Lung (tissue), 12 donors: Measurements from ENCODE around the gene KCNE4. TPM values are rescaled to one million over a fixed set of nuclear protein-coding genes. Genes with fewer than 3 reads are reported as not detected.
A peak's percentile ranks its signal among the peaks of the same experiment; 100 is the strongest.

Source experiments
- ATAC-seq: fragments of 200-7000 bp; cut with Tn5 transposase; one replicate; pipeline ENCODE4 v1.9.1; 2020; ENCODE audit warnings: moderate number of reproducible peaks; ENCODE audit not compliant: insufficient read depth, low FRiP score
- DNase-seq, 3 donors: peaks; one replicate each; pipeline ENCODE4 v3.0.0-alpha.2; 2013 to 2017
- H3K27ac ChIP-seq, 2 donors: one replicate each; pipeline ENCODE4 v1.5.1; 2013; ENCODE audit warnings: mild to moderate bottlenecking in 2 of 2, moderate library complexity in 2 of 2, control low read depth in 1 of 2, inconsistent platforms in 1 of 2, low read depth in 1 of 2, low read length in 1 of 2
- H3K27me3 ChIP-seq, 3 donors: one replicate each; pipeline ENCODE4 v1.5.1; 2013; ENCODE audit warnings: low read length in 2 of 3; ENCODE audit not compliant: control insufficient read depth in 3 of 3, insufficient read depth in 3 of 3
- H3K36me3 ChIP-seq, 4 donors: one replicate each; pipeline ENCODE4 v1.5.1; 2013; ENCODE audit warnings: low read length in 4 of 4, mild to moderate bottlenecking in 1 of 4, moderate library complexity in 1 of 4; ENCODE audit not compliant: control insufficient read depth in 4 of 4, insufficient read depth in 4 of 4
- H3K4me1 ChIP-seq, 5 donors: one replicate each; pipeline ENCODE4 v1.5.1; 2013; ENCODE audit warnings: low read length in 5 of 5, mild to moderate bottlenecking in 2 of 5, moderate library complexity in 1 of 5; ENCODE audit not compliant: control insufficient read depth in 5 of 5, insufficient read depth in 5 of 5
- H3K4me3 ChIP-seq: one replicate; pipeline ENCODE4 v1.5.1; 2013; ENCODE audit warnings: mild to moderate bottlenecking, control low read depth, moderate library complexity
- H3K9ac ChIP-seq, 2 donors: one replicate each; pipeline ENCODE4 v1.5.1; 2013; ENCODE audit warnings: low read length in 2 of 2, control low read depth in 1 of 2; ENCODE audit not compliant: insufficient read depth in 1 of 2
- H3K9me3 ChIP-seq, 4 donors: one replicate each; pipeline ENCODE4 v1.5.1; 2013; ENCODE audit warnings: low read length in 3 of 4, mild to moderate bottlenecking in 1 of 4, moderate library complexity in 1 of 4; ENCODE audit not compliant: control insufficient read depth in 4 of 4, insufficient read depth in 3 of 4
- WGBS, 2 donors: extraction: QIAGEN DNeasy Blood & Tissue Kit; methylation state at CpG; one replicate each; pipeline ENCODE4 v1.1.7; 2013; 5-methylcytosine and 5-hydroxymethylcytosine counted together
- polyA plus RNA-seq, 2 donors: library from polyadenylated mRNA; stranded (reverse); fragments of 200-250 nt; gene quantifications; one replicate each; pipeline ENCODE4 v1.2.1, GENCODE V29; 2013
- total RNA-seq, 2 donors: library from RNA; depleted of rRNA in 1 of 2; stranded (reverse); fragments of >200 nt in 1 of 2; gene quantifications; one replicate each; pipeline ENCODE4 v1.2.1, GENCODE V29; 2014 to 2021
- TF ChIP-seq, protein P1 (sequence below): IDR thresholded peaks from 2 replicates; pipeline ENCODE4 v1.5.1; 2012; ENCODE audit warnings: mild to moderate bottlenecking; ENCODE audit errors: control extremely low read depth, extremely low read depth
- donor health status: control.
- donor health status: control.
- donor health status: Bipolar disorder and iron deficiency.
- donor health status: healthy.
- donor health status: DM: yes; HTN: yes; CAD: no.

KCNE4 gene
- total and polyA plus RNA-seq, 4 donors, result 0.79 to 5.3 (median 1.0) TPM

- Histone ChIP-seq H3K36me3 (no peaks in the 10 kb centered on the region), H3K4me1 (no peaks in the 10 kb centered on the region), H3K9me3 (peaks cover 0 to 2% (median 0%) of the 10 kb centered on the region in 4 donors), H3K4me3 (no peak overlapping the region), H3K9ac (no peak overlapping the region), H3K27me3 (no peaks in the 10 kb centered on the region), H3K27ac (no peak overlapping the region)
- DNase-seq (no peak), ATAC-seq (no peak)
- 62 to 73% methylated on average over 2 of the region's 2 CpGs for WGBS, 2 donors
- TF ChIP-seq, protein P1, sequence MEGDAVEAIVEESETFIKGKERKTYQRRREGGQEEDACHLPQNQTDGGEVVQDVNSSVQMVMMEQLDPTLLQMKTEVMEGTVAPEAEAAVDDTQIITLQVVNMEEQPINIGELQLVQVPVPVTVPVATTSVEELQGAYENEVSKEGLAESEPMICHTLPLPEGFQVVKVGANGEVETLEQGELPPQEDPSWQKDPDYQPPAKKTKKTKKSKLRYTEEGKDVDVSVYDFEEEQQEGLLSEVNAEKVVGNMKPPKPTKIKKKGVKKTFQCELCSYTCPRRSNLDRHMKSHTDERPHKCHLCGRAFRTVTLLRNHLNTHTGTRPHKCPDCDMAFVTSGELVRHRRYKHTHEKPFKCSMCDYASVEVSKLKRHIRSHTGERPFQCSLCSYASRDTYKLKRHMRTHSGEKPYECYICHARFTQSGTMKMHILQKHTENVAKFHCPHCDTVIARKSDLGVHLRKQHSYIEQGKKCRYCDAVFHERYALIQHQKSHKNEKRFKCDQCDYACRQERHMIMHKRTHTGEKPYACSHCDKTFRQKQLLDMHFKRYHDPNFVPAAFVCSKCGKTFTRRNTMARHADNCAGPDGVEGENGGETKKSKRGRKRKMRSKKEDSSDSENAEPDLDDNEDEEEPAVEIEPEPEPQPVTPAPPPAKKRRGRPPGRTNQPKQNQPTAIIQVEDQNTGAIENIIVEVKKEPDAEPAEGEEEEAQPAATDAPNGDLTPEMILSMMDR, result no peak
These were observed 44.5 kb upstream of the KCNE4 start for GRCh38 chr2:223007531-223007930.

- TF ChIP-seq, protein P1, result no peak
- H3K4me3 ChIP-seq, result no peak overlapping the region
These were observed 43.8 kb upstream of the KCNE4 start for GRCh38 chr2:223008162-223008561.

DNA sequence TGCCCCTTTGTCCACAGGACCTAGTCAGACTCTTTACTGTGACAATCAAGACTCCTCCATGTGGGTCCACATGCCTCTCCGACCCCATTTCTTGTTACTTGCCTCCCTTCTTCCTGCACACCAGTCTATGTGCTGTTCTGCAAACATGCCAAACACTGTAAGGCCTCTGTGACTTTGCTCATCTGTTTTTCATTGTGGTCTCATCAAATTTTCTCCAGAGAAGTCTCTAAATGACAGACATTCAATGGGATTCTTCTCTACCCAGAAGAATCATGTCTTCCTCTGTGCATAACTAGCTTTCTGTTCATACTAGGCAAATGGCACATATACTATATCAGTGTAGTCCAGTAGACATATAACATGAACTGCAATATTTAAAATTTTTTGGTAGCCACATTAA is 43.0 kb upstream of the KCNE4 start:
- Histone ChIP-seq H3K9me3 (peaks cover 0 to 2% (median 0%) of the 10 kb centered on the region in 4 donors), H3K27ac (no peak overlapping the region), H3K27me3 (no peaks in the 10 kb centered on the region), H3K36me3 (no peaks in the 10 kb centered on the region), H3K9ac (no peak overlapping the region), H3K4me3 (no peak overlapping the region), H3K4me1 (no peaks in the 10 kb centered on the region)
- 88 to 90% methylated on average over 1 of the region's 1 CpG for WGBS, 2 donors
- no peak for ATAC-seq
- TF ChIP-seq, protein P1, result no peak
- DNase-seq, result no peak

More at GRCh38 chr2:223008162-223008561, 43.8 kb upstream of the KCNE4 start:
- ATAC-seq (no peak), DNase-seq (peak in 1 of 3 donors; percentile 13)
- Histone ChIP-seq H3K36me3 (no peaks in the 10 kb centered on the region), H3K27me3 (no peaks in the 10 kb centered on the region), H3K9ac (no peak overlapping the region), H3K9me3 (peaks cover 0 to 2% (median 0%) of the 10 kb centered on the region in 4 donors), H3K4me1 (no peaks in the 10 kb centered on the region), H3K27ac (no peak overlapping the region)
- WGBS, 2 donors, result 57 to 61% methylated on average over 6 of the region's 6 CpGs

DNA sequence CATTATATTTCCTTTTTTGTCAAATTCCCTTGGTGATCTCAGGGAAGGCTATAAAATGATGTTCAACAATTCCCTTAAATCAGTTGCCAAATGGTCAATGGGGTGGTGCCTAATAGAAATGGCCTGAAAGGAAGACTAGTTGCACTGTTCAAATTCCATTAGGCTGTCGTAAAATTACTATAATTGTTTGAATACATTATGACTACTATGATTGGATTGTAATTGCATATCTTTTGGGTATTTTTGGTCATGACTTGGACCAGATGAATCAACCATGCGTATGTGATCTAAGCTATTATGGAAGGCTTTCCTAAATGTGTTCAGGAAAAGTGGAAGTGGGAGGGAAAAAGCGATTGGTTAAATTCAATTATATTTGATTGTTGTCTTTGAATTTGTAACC is 41.3 kb upstream of the KCNE4 start:
- ATAC-seq, result no peak
- H3K27ac ChIP-seq, result no peak overlapping the region
- TF ChIP-seq, protein P1, result no peak

More for the DNA sequence above, 41.3 kb upstream of the KCNE4 start:
- H3K4me1 ChIP-seq, result no peaks in the 10 kb centered on the region
- no peaks in the 10 kb centered on the region for H3K36me3 ChIP-seq
- peaks cover 0 to 2% (median 0%) of the 10 kb centered on the region in 4 donors for H3K9me3 ChIP-seq
- DNase-seq, result no peak
- H3K4me3 ChIP-seq, result no peak overlapping the region
- 92 to 97% methylated on average over 3 of the region's 3 CpGs for WGBS, 2 donors
- H3K9ac ChIP-seq, result no peak overlapping the region
- no peaks in the 10 kb centered on the region for H3K27me3 ChIP-seq
